Neutrophil (primary cell): ENCODE measurements around the gene ZCCHC4.
A peak's percentile ranks its signal among the peaks of the same experiment; 100 is the strongest.

Source experiments
- H3K27ac ChIP-seq: fragments of 200-600 bp; sonication (generic); 2 replicates; pipeline ENCODE4 v1.5.1; 2016; ENCODE audit warnings: mild to moderate bottlenecking, moderate library complexity
- H3K27me3 ChIP-seq: fragments of 200-600 bp; sonication (generic); 2 replicates; pipeline ENCODE4 v1.6.0; 2016; ENCODE audit warnings: mild to moderate bottlenecking
- H3K36me3 ChIP-seq: fragments of 200-600 bp; sonication (generic); 2 replicates; pipeline ENCODE4 v1.5.1; 2017
- H3K4me1 ChIP-seq, 2 experiments: fragments of 200-600 bp in 1 of 2; sonication (generic) in 1 of 2; 1 replicate in 1 of 2; 2 replicates in 1 of 2; pipeline versions ENCODE4 v1.5.1 to v1.6.1; 2013 to 2016; ENCODE audit warnings: low read depth in 1 of 2, low read length in 1 of 2, mild to moderate bottlenecking in 1 of 2, moderate library complexity in 1 of 2; ENCODE audit not compliant: control insufficient read depth in 1 of 2, insufficient read depth in 1 of 2
- H3K4me3 ChIP-seq, 2 experiments: fragments of 200-600 bp in 1 of 2; sonication (generic) in 1 of 2; 1 replicate in 1 of 2; 2 replicates in 1 of 2; pipeline ENCODE4 v1.5.1; 2013 to 2016; ENCODE audit warnings: low read depth in 1 of 2, low read length in 1 of 2, mild to moderate bottlenecking in 1 of 2, moderate library complexity in 1 of 2
- H3K9me3 ChIP-seq: fragments of 200-600 bp; sonication (generic); 2 replicates; pipeline ENCODE4 v1.5.1; 2016
- CTCF ChIP-seq: fragments of 200-600 bp; sonication (generic); IDR thresholded peaks from 2 replicates; pipeline ENCODE4 v1.5.1; 2016; ENCODE audit warnings: antibody characterized with exemption

Gene ZCCHC4

DNA sequence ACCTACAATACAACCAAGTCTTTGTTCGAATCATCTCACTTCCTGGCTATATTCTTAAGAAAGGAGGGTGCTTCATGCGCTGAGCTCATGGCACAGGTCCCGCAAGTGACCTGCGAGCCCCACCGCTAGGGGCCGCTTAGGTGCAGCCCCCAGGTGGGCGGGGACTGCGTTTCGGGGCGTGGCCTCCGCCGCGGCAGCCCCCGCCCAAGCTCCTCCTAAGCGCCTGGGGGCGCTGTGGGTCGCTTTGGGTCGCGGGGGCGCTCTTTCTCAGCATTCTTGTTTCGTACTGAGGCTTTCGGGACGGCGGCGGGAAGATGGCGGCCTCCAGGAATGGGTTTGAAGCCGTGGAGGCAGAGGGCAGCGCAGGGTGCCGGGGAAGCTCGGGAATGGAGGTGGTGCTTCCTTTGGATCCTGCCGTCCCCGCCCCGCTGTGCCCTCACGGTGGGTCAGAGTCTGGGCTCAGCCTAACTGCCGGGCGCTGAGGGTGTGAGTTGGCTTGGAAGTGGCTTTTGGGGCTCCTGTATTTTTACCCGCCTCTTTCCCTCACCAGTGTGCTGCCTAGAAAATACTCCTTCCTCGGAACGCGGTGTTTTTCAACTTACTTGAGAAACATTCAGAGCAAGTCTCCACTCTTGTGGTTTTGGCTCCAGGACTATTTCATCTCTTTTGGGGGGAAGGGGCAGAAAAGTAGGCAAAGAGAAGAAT, at the start of gene ZCCHC4:
TSS of gene ZCCHC4 (plus strand) at position 279 of the 705 bp plus-strand sequence. CDS start at position 315, 36 bp downstream.
- Histone ChIP-seq H3K4me3 (peak within 1 kb of the TSS; percentile 78 to 86), H3K27ac (peak within 1 kb of the TSS; percentile 34), H3K9me3 (no peaks in the 10 kb centered on the region), H3K36me3 (no peaks in the 10 kb centered on the region), H3K27me3 (no peaks in the 10 kb centered on the region), H3K4me1 (peaks cover 12 to 14% of the 10 kb centered on the region in 2 experiments)
- peak; percentile 97 for TF ChIP-seq CTCF

GRCh38 chr4:25271866-25272265, 40.7 kb upstream of the ZCCHC4 start:
- H3K4me1 ChIP-seq = no peaks in the 10 kb centered on the region
- no peak overlapping the region for H3K4me3 ChIP-seq
- no peak for TF ChIP-seq CTCF
- no peak overlapping the region for H3K27ac ChIP-seq
- no peaks in the 10 kb centered on the region for H3K9me3 ChIP-seq
- H3K27me3 ChIP-seq = no peaks in the 10 kb centered on the region
- H3K36me3 ChIP-seq = peaks cover 61% of the 10 kb centered on the region

GRCh38 chr4:25280210-25280609, 32.4 kb upstream of the ZCCHC4 start:
- Histone ChIP-seq H3K4me3 (no peak overlapping the region), H3K36me3 (peaks cover 51% of the 10 kb centered on the region), H3K27me3 (no peaks in the 10 kb centered on the region), H3K27ac (no peak overlapping the region), H3K9me3 (no peaks in the 10 kb centered on the region), H3K4me1 (no peaks in the 10 kb centered on the region)
- TF ChIP-seq CTCF = no peak

- no peak for TF ChIP-seq CTCF
- Histone ChIP-seq H3K27ac (no peak overlapping the region), H3K4me3 (no peak overlapping the region), H3K9me3 (no peaks in the 10 kb centered on the region), H3K27me3 (no peaks in the 10 kb centered on the region), H3K36me3 (peaks cover 20% of the 10 kb centered on the region), H3K4me1 (no peaks in the 10 kb centered on the region)
These were observed 28.6 kb upstream of the ZCCHC4 start for GRCh38 chr4:25283948-25284347.

- H3K36me3 ChIP-seq = peaks cover 16% of the 10 kb centered on the region
- no peak for TF ChIP-seq CTCF
- H3K27me3 ChIP-seq = no peaks in the 10 kb centered on the region
These were observed 28.1 kb upstream of the ZCCHC4 start for GRCh38 chr4:25284466-25284865.

More at GRCh38 chr4:25284466-25284865, 28.1 kb upstream of the ZCCHC4 start:
- Histone ChIP-seq H3K4me1 (no peaks in the 10 kb centered on the region), H3K4me3 (no peak overlapping the region), H3K9me3 (no peaks in the 10 kb centered on the region), H3K27ac (no peak overlapping the region)
